H1 (cell line): ENCODE results near the gene TMTC2. TPM values are rescaled to one million over a fixed set of nuclear protein-coding genes. Genes with fewer than 3 reads are reported as not detected.

Experiments
- CTCF ChIA-PET: fragments of 300-600 bp; sonication (Branson Sonifier 250); formaldehyde crosslinking; loops from one replicate; lab custom pipeline; 2021; ENCODE audit not compliant: partially characterized antibody; lab: Charles Lee
- POLR2A ChIA-PET: fragments of 300-600 bp; sonication (Branson Sonifier 250); formaldehyde crosslinking; loops from one replicate; lab custom pipeline; 2021; ENCODE audit warnings: inconsistent platforms; ENCODE audit not compliant: partially characterized antibody; lab: Charles Lee
- DNase-seq, 2 experiments: peaks; one replicate each; pipeline versions ENCODE4 v3.0.0 to v3.0.0-alpha.2; 2010 to 2022; ENCODE audit warnings: low spot score in 2 of 2, low read depth in 1 of 2, mixed read lengths in 1 of 2
- FAIRE-seq: peaks from 2 replicates; lab custom pipeline; 2011; peaks lifted over from hg19 to GRCh38; lab: Jason Lieb, UNC
- H2AFZ ChIP-seq: 2 replicates; pipeline ENCODE4 v1.8.1; 2012; ENCODE audit warnings: low read length, inconsistent platforms
- H2AK5ac ChIP-seq: 2 replicates; pipeline ENCODE4 v1.6.1; 2013; ENCODE audit warnings: low read depth, low read length
- H2BK120ac ChIP-seq: replicated peaks from 2 replicates; pipeline ENCODE3; 2013; ENCODE audit warnings: low read depth, low read length, inconsistent platforms
- H2BK12ac ChIP-seq: 2 replicates; pipeline ENCODE4 v1.6.1; 2013; ENCODE audit warnings: low read depth, low read length
- H2BK15ac ChIP-seq: 2 replicates; pipeline ENCODE4 v1.6.1; 2013; ENCODE audit warnings: low read length
- H2BK20ac ChIP-seq: 2 replicates; pipeline ENCODE4 v1.6.1; 2013; ENCODE audit warnings: low read length
- H2BK5ac ChIP-seq: 2 replicates; pipeline ENCODE4 v1.6.1; 2013; ENCODE audit warnings: low read depth, low read length
- H3K14ac ChIP-seq: 2 replicates; pipeline ENCODE4 v1.6.1; 2013; ENCODE audit warnings: inconsistent platforms; ENCODE audit not compliant: insufficient read length
- H3K18ac ChIP-seq: 2 replicates; pipeline ENCODE4 v1.6.1; 2013; ENCODE audit warnings: low read length; ENCODE audit errors: extremely low read depth
- H3K23ac ChIP-seq: 2 replicates; pipeline ENCODE4 v1.6.1; 2013; ENCODE audit warnings: inconsistent platforms; ENCODE audit not compliant: insufficient read length
- H3K23me2 ChIP-seq: 2 replicates; pipeline ENCODE4 v1.6.1; 2013; ENCODE audit warnings: low read depth, low read length
- H3K27ac ChIP-seq: 2 replicates; pipeline ENCODE4 v1.6.1; 2011; ENCODE audit warnings: low read depth, low read length, inconsistent platforms
- H3K27me3 ChIP-seq, 4 experiments: replicated peaks in 1 of 4; 1 replicate in 1 of 4; 2 replicates in 3 of 4; pipeline versions ENCODE4 v1.6.1 to v1.8.1; 2011 to 2013; ENCODE audit warnings: low read length in 3 of 4, mild to moderate bottlenecking in 3 of 4, inconsistent platforms in 2 of 4, mixed read lengths in 2 of 4, moderate library complexity in 1 of 4; ENCODE audit not compliant: control insufficient read depth in 3 of 4, insufficient read depth in 3 of 4; ENCODE audit errors: extremely low read depth in 1 of 4
- H3K36me3 ChIP-seq, 4 experiments: 2 replicates each; pipeline versions ENCODE4 v1.6.1 to v1.8.1; 2011 to 2013; ENCODE audit warnings: mild to moderate bottlenecking in 4 of 4, low read length in 3 of 4, moderate library complexity in 2 of 4, control low read depth in 1 of 4, inconsistent platforms in 1 of 4; ENCODE audit not compliant: insufficient read depth in 4 of 4, control insufficient read depth in 2 of 4
- H3K4ac ChIP-seq: replicated peaks from 2 replicates; pipeline ENCODE3; 2013; ENCODE audit warnings: low read length, low read depth, mixed read lengths, inconsistent platforms; ENCODE audit not compliant: insufficient read length
- H3K4me1 ChIP-seq, 4 experiments: replicated peaks in 1 of 4; 1 replicate in 1 of 4; 2 replicates in 3 of 4; pipeline versions ENCODE4 v1.6.1 to v1.8.1; 2011 to 2013; ENCODE audit warnings: low read length in 3 of 4, inconsistent platforms in 2 of 4, mixed read lengths in 1 of 4; ENCODE audit not compliant: insufficient read depth in 4 of 4, control insufficient read depth in 3 of 4
- H3K4me2 ChIP-seq, 2 experiments: 2 replicates each; pipeline versions ENCODE4 v1.6.1 to v1.8.1; 2011 to 2013; ENCODE audit warnings: low read depth in 2 of 2, low read length in 2 of 2, control low read depth in 1 of 2, inconsistent platforms in 1 of 2, mild to moderate bottlenecking in 1 of 2; ENCODE audit not compliant: insufficient read depth in 1 of 2
- H3K4me3 ChIP-seq, 4 experiments: fragments of 200-600, 300-600 bp in 1 of 4; sonication (generic), shearing (Covaris generic), sonication (Bioruptor Twin) in 1 of 4; 2 replicates each; pipeline versions ENCODE4 v1.5.1 to v1.8.1; 2011 to 2016; ENCODE audit warnings: low read length in 4 of 4, low read depth in 3 of 4, control low read depth in 2 of 4, inconsistent platforms in 2 of 4, mild to moderate bottlenecking in 2 of 4, mixed read lengths in 1 of 4, moderate library complexity in 1 of 4; ENCODE audit not compliant: insufficient read depth in 2 of 4; ENCODE audit errors: extremely low read depth in 1 of 4
- H3K56ac ChIP-seq: replicated peaks from 2 replicates; pipeline ENCODE3; 2013; ENCODE audit warnings: low read depth, mild to moderate bottlenecking, mixed read lengths, low read length, inconsistent platforms; ENCODE audit not compliant: insufficient read length
- H3K79me1 ChIP-seq: 2 replicates; pipeline ENCODE4 v1.6.1; 2013; ENCODE audit warnings: low read depth, low read length, control low read depth
- H3K79me2 ChIP-seq, 2 experiments: 2 replicates each; pipeline versions ENCODE4 v1.6.1 to v1.8.1; 2012 to 2013; ENCODE audit warnings: low read length in 2 of 2, mild to moderate bottlenecking in 2 of 2, inconsistent platforms in 1 of 2; ENCODE audit not compliant: insufficient read depth in 2 of 2, control insufficient read depth in 1 of 2
- H3K9ac ChIP-seq, 4 experiments: replicated peaks in 1 of 4; 1 replicate in 1 of 4; 2 replicates in 3 of 4; pipeline versions ENCODE4 v1.6.1 to v1.8.1; 2011 to 2013; ENCODE audit warnings: low read depth in 3 of 4, low read length in 3 of 4, control low read depth in 2 of 4, mild to moderate bottlenecking in 2 of 4, moderate library complexity in 2 of 4, inconsistent platforms in 1 of 4; ENCODE audit errors: extremely low read depth in 1 of 4
- H3K9me3 ChIP-seq, 2 experiments: 2 replicates each; pipeline versions ENCODE4 v1.6.1 to v1.8.1; 2012 to 2013; ENCODE audit warnings: mild to moderate bottlenecking in 2 of 2, moderate library complexity in 2 of 2, control low read depth in 1 of 2, inconsistent platforms in 1 of 2, low read depth in 1 of 2, low read length in 1 of 2, mixed read lengths in 1 of 2; ENCODE audit not compliant: insufficient read depth in 2 of 2
- H4K20me1 ChIP-seq, 2 experiments: replicated peaks in 1 of 2; 2 replicates each; pipeline versions ENCODE3 to v1.8.1; 2011 to 2013; ENCODE audit warnings: inconsistent platforms in 2 of 2, low read length in 2 of 2, mild to moderate bottlenecking in 1 of 2; ENCODE audit not compliant: insufficient read depth in 2 of 2, control insufficient read depth in 1 of 2
- H4K5ac ChIP-seq: 2 replicates; pipeline ENCODE4 v1.6.1; 2013; ENCODE audit warnings: low read length, low read depth, mixed read lengths, inconsistent platforms; ENCODE audit not compliant: insufficient read length
- H4K8ac ChIP-seq: 2 replicates; pipeline ENCODE4 v1.8.0; 2013; ENCODE audit warnings: mild to moderate bottlenecking, moderate library complexity, low read length, inconsistent platforms; ENCODE audit not compliant: insufficient read depth; ENCODE audit errors: extremely low read depth
- H4K91ac ChIP-seq: replicated peaks from 2 replicates; pipeline ENCODE3; 2013; ENCODE audit warnings: low read length, mixed read lengths, inconsistent platforms; ENCODE audit not compliant: insufficient read length
- ASH2L ChIP-seq: fragments of 200-600, 300-600 bp; sonication (generic); IDR thresholded peaks from one replicate; pipeline ENCODE4 v1.7.1; 2017; ENCODE audit warnings: low read length
- BRCA1 ChIP-seq: IDR thresholded peaks from 2 replicates; pipeline ENCODE4 v1.6.1; 2012; ENCODE audit warnings: low read depth, low read length, improper control_type of control experiment
- HDAC6 ChIP-seq: IDR thresholded peaks from one replicate; pipeline ENCODE4 v1.7.1; 2012; ENCODE audit warnings: low read depth, mild to moderate bottlenecking, inconsistent platforms, low read length, moderate library complexity
- NANOG ChIP-seq: IDR thresholded peaks from 2 replicates; pipeline ENCODE4 v1.6.1; 2011; ENCODE audit warnings: low read length, low read depth, mild to moderate bottlenecking, inconsistent platforms; ENCODE audit not compliant: insufficient read depth, poor library complexity, severe bottlenecking
- RAD21 ChIP-seq, 2 experiments: IDR thresholded peaks in 1 of 2; conservative IDR thresholded peaks in 1 of 2; 2 replicates each; pipeline ENCODE4 v1.6.1; 2011; ENCODE audit warnings: low read depth in 2 of 2, low read length in 2 of 2, improper control_type of control experiment in 1 of 2, inconsistent platforms in 1 of 2, mild to moderate bottlenecking in 1 of 2, moderate library complexity in 1 of 2
- RBBP5 ChIP-seq: IDR thresholded peaks from 2 replicates; pipeline ENCODE4 v1.7.1; 2012; ENCODE audit warnings: low read depth, mild to moderate bottlenecking, inconsistent platforms, low read length, moderate library complexity, borderline replicate concordance
- ZNF274 ChIP-seq: IDR thresholded peaks from 2 replicates; pipeline ENCODE4 v1.7.0; 2012; ENCODE audit warnings: low read length, borderline replicate concordance; ENCODE audit errors: extremely low read depth
- WGBS, 2 experiments: shearing (Covaris generic) in 1 of 2; methylation state at CpG; one replicate each; pipeline versions ENCODE4 v1.1.6 to v1.1.7; 2013 to 2015; ENCODE audit warnings: low lambda C conversion rate in 2 of 2, mixed read lengths in 2 of 2, inconsistent platforms in 1 of 2, low coverage in 1 of 2, missing lambda C conversion rate in 1 of 2; ENCODE audit not compliant: insufficient replicate concordance in 2 of 2, insufficient coverage in 1 of 2, insufficient read length in 1 of 2; ENCODE audit errors: extremely low coverage in 1 of 2, missing lambda C conversion rate in 1 of 2; 5-methylcytosine and 5-hydroxymethylcytosine counted together
- polyA plus RNA-seq, 7 experiments: library from polyadenylated mRNA; depleted of rRNA in 3 of 7; stranded (reverse) in 5 of 7; unstranded in 2 of 7; fragments of >200 nt in 5 of 7; fragments of 200-250 nt in 2 of 7; gene quantifications; 1 replicate in 5 of 7; 2 replicates in 1 of 7; 4 replicates in 1 of 7; pipeline versions ENCODE4 v1.2.1 to v1.2.3, GENCODE V29; 2011 to 2013; ENCODE audit warnings: missing spikeins in 2 of 7, mixed read lengths in 2 of 7
- total RNA-seq: library from RNA; stranded (reverse); fragmentation: NEBNext Ultra II Directional; extraction: Animal tissue kit (Norgen Biotek cat#: 25700); gene quantifications from 2 replicates; pipeline ENCODE4 v1.2.1, GENCODE V29; 2021

The TMTC2 gene
- total and polyA plus RNA-seq, 2 of the 8 experiments (the other 6 are each of a cell fraction or from before 2014, with no cell fraction given), result 2.3 to 3.9 TPM

- FAIRE-seq, result no peak
- H2BK12ac ChIP-seq, result no peak overlapping the region
These were observed 350.1 kb downstream of the TMTC2 start for GRCh38 chr12:83036847-83037246.

More at GRCh38 chr12:83036847-83037246, 350.1 kb downstream of the TMTC2 start:
- Histone ChIP-seq H2AFZ (no peak overlapping the region), H2BK120ac (no peak overlapping the region), H2AK5ac (no peak overlapping the region), H3K4ac (no peak overlapping the region), H3K27me3 (no peaks in the 10 kb centered on the region), H4K8ac (no peak overlapping the region), H3K56ac (no peak overlapping the region), H2BK15ac (no peak overlapping the region), H3K36me3 (no peaks in the 10 kb centered on the region), H3K4me2 (no peak overlapping the region), H3K79me2 (no peaks in the 10 kb centered on the region), H3K27ac (no peak overlapping the region), H2BK5ac (no peak overlapping the region), H3K4me1 (peaks cover 0 to 2% (median 0%) of the 10 kb centered on the region in 4 experiments; a peak in 1 of 7 replicates), H3K4me3 (no peak overlapping the region), H3K23ac (no peak overlapping the region), H3K14ac (no peak overlapping the region), H4K5ac (no peak overlapping the region), H3K79me1 (no peaks in the 10 kb centered on the region), H4K91ac (no peak overlapping the region), H2BK20ac (no peak overlapping the region), H4K20me1 (no peaks in the 10 kb centered on the region), H3K23me2 (no peaks in the 10 kb centered on the region), H3K9ac (no peak overlapping the region), H3K18ac (no peak overlapping the region), H3K9me3 (no peaks in the 10 kb centered on the region)
- CTCF ChIA-PET, result no interaction called here
- no peak for DNase-seq
- POLR2A ChIA-PET, result no interaction called here
- TF ChIP-seq ZNF274, result no peak
- TF ChIP-seq BRCA1, result no peak
- TF ChIP-seq NANOG, result no peak
- no peak for TF ChIP-seq ASH2L
- TF ChIP-seq RBBP5, result no peak
- no peak for TF ChIP-seq HDAC6
- TF ChIP-seq RAD21 (IDR thresholded peaks at IDR 0.05 in 1 of 2, conservative IDR thresholded peaks at IDR 0.05 in 1 of 2; ENCODE audit: low read depth in 2 of 2, low read length in 2 of 2), result no peak
- WGBS, 2 experiments, result 100% methylated on average over 1 of the region's 1 CpG; no CpG with 5 or more reads in 1 of the 2 experiments
